ENCODE data around the gene OST4.

Gene OST4

DNA sequence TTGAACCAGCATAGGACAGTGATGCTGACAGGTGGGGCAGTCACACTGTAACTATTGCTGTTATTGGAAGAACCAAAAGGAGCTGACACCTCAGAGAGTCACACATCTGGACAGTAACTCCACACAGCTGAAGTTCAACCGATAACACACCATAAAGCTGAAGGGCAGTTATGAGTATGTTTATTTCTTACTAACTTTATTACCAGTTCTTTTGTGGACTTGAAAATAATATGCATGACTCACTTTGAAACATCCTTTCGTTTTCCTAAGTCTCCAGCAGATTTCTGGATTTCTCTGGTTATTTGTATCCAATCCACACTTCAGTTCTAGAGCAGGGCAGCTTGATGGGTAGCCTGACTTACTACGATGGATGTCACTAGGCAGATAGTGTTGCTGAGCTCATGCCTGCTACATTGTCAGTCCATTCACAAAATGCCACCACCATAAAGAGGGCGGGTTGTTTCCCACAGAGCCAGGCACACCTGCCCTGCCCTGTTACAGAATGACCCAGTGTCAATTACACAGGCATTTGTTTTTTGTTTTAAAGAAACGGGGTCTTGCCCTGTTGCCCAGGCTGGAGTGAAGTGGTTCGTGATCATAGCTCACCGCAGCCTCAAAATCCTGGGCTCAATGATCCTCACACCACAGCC is 28.3 kb downstream of the OST4 start:
- Histone ChIP-seq H3K27me3 (ENCODE audit: control insufficient read depth, insufficient read depth, low read length) (no peaks in the 10 kb centered on the region), H3K9me3 (ENCODE audit: control insufficient read depth, insufficient read depth, low read depth, low read length) (no peaks in the 10 kb centered on the region), H3K36me3 (ENCODE audit: control insufficient read depth, insufficient read depth, low read length) (peaks cover 54% of the 10 kb centered on the region), H3K27ac (ENCODE audit: low read depth, low read length) (no peak overlapping the region), H3K9ac (ENCODE audit: low read length) (no peak overlapping the region), H3K4me1 (ENCODE audit: control insufficient read depth, insufficient read depth, low read length) (no peaks in the 10 kb centered on the region), H3K4me3 (ENCODE audit: low read depth, low read length) (no peak overlapping the region)

DNA sequence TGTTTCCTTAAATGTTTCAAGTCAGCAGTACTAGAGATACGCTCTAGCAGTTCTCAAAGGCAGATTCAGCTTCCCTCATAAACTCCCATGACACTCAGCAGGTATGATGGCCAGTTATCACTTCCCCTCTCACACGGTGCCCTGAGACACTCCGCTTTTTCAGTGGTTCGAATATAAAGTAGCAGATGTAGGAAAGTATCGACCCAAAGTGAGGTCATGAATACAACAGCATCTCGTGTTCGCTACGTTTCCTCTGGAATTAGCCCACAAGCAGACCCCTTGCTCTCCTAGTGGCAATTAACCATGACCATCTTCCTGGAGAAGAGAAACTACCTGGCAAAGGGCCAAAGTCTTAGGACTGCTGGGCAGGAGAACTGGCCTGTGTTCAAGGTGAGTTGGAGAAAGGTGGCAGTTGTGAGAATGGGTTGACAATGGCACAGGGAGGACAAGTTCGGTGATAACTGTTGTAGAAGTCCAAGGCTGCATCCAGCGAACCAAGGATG is 29.2 kb downstream of the OST4 start:
- H3K9ac ChIP-seq (ENCODE audit: low read length), result no peak overlapping the region
- H3K36me3 ChIP-seq (ENCODE audit: control insufficient read depth, insufficient read depth, low read length), result peaks cover 63% of the 10 kb centered on the region
- no peaks in the 10 kb centered on the region for H3K27me3 ChIP-seq (ENCODE audit: control insufficient read depth, insufficient read depth, low read length)
- H3K27ac ChIP-seq (ENCODE audit: low read depth, low read length), result no peak overlapping the region
- H3K4me1 ChIP-seq (ENCODE audit: control insufficient read depth, insufficient read depth, low read length), result no peaks in the 10 kb centered on the region
- no peak overlapping the region for H3K4me3 ChIP-seq (ENCODE audit: low read depth, low read length)
- no peaks in the 10 kb centered on the region for H3K9me3 ChIP-seq (ENCODE audit: control insufficient read depth, insufficient read depth, low read depth, low read length)

DNA sequence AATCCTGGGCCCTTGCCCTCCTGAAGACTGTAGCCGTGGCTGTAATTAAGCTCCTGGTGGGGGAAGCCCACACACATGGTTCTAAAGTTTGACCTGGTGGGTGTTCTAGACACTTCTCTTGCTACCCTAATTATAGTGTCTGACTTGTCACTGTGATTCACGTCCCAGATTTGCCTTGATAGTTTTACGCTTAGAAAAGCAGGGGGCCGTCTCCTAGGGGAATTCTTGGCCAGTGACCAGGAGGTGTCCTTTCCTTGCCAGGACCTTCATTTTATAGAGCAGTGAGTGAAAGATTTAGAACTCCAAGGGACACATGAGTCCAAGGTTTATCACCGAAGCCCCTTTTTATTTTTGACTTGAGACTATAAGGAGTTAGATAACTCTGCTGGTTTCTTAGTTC is 29.7 kb downstream of the OST4 start:
- Histone ChIP-seq H3K9me3 (ENCODE audit: control insufficient read depth, insufficient read depth, low read depth, low read length) (no peaks in the 10 kb centered on the region), H3K36me3 (ENCODE audit: control insufficient read depth, insufficient read depth, low read length) (peaks cover 67% of the 10 kb centered on the region), H3K27me3 (ENCODE audit: control insufficient read depth, insufficient read depth, low read length) (no peaks in the 10 kb centered on the region), H3K9ac (ENCODE audit: low read length) (no peak overlapping the region), H3K27ac (ENCODE audit: low read depth, low read length) (no peak overlapping the region), H3K4me1 (ENCODE audit: control insufficient read depth, insufficient read depth, low read length) (no peaks in the 10 kb centered on the region), H3K4me3 (ENCODE audit: low read depth, low read length) (no peak overlapping the region)

DNA sequence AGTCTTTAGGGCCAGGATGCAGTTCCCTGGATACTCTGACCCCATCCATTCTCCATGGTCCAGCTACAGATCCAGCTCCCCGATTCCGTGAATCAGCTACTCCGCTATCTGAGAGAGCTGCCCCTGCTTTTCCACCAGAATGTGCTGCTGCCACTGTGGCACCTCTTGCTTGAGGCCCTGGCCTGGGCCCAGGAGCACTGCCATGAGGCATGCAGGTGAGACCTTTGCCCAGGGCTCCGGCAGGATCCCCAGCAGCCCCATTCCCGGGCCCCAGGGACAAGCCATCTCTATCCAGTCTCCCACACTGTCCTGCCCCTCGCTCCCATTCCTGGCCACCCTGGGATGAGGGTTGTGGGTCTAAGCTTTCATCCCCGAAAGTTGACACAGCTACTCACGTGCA is 31.2 kb downstream of the OST4 start:
- no peak overlapping the region for H3K27ac ChIP-seq (ENCODE audit: low read depth, low read length)
- peaks cover 82% of the 10 kb centered on the region for H3K36me3 ChIP-seq (ENCODE audit: control insufficient read depth, insufficient read depth, low read length)

DNA sequence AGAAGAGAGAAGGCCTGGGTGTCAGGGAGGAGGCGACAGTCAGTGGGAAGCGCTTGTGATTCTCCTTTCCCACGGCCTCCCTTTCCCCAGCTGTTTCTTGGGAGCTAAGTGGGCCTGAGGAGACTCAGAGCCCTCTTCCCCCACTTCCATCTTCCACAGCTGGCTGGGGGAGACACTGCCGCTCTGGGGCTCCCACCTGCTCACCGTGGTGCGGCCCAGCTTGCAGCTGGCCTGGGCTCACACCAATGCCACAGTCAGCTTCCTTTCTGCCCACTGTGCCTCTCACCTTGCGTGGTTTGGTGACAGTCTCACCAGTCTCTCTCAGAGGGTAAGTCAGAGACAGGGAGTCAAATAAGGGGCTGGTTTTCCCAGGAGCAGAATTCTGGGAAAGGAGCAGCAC is 31.6 kb downstream of the OST4 start:
- Histone ChIP-seq H3K27me3 (ENCODE audit: control insufficient read depth, insufficient read depth, low read length) (no peaks in the 10 kb centered on the region), H3K9ac (ENCODE audit: low read length) (no peak overlapping the region), H3K9me3 (ENCODE audit: control insufficient read depth, insufficient read depth, low read depth, low read length) (no peaks in the 10 kb centered on the region), H3K4me1 (ENCODE audit: control insufficient read depth, insufficient read depth, low read length) (no peaks in the 10 kb centered on the region), H3K36me3 (ENCODE audit: control insufficient read depth, insufficient read depth, low read length) (peaks cover 86% of the 10 kb centered on the region), H3K4me3 (ENCODE audit: low read depth, low read length) (no peak overlapping the region), H3K27ac (ENCODE audit: low read depth, low read length) (no peak overlapping the region)

More for the DNA sequence above, 31.2 kb downstream of the OST4 start:
- Histone ChIP-seq H3K9me3 (ENCODE audit: control insufficient read depth, insufficient read depth, low read depth, low read length) (no peaks in the 10 kb centered on the region), H3K27me3 (ENCODE audit: control insufficient read depth, insufficient read depth, low read length) (no peaks in the 10 kb centered on the region), H3K4me3 (ENCODE audit: low read depth, low read length) (no peak overlapping the region), H3K9ac (ENCODE audit: low read length) (no peak overlapping the region), H3K4me1 (ENCODE audit: control insufficient read depth, insufficient read depth, low read length) (no peaks in the 10 kb centered on the region)

DNA sequence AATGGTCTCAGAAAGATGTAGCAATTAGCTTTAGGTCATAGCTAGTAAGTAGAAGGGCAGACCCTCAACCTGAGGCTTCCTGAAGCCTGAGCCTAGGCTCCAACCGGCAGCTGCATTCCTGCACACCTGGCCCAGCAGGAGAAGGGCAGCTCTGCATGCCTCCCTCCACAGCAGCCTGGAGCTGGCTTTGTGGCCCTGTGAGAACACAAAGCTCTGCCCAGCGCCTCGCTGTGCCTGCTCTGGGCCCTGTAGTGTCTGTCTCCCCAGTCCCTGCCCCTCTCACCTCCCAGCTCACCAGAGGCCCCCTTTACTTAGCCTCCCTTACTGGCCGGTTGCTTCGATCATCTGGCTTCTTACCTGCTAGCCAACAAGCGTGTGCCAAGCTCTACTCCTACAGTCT is 32.0 kb downstream of the OST4 start:
- Histone ChIP-seq H3K4me1 (ENCODE audit: control insufficient read depth, insufficient read depth, low read length) (no peaks in the 10 kb centered on the region), H3K27me3 (ENCODE audit: control insufficient read depth, insufficient read depth, low read length) (no peaks in the 10 kb centered on the region), H3K9ac (ENCODE audit: low read length) (no peak overlapping the region), H3K36me3 (ENCODE audit: control insufficient read depth, insufficient read depth, low read length) (peaks cover 88% of the 10 kb centered on the region), H3K27ac (ENCODE audit: low read depth, low read length) (no peak overlapping the region), H3K4me3 (ENCODE audit: low read depth, low read length) (no peak overlapping the region), H3K9me3 (ENCODE audit: control insufficient read depth, insufficient read depth, low read depth, low read length) (no peaks in the 10 kb centered on the region)

DNA sequence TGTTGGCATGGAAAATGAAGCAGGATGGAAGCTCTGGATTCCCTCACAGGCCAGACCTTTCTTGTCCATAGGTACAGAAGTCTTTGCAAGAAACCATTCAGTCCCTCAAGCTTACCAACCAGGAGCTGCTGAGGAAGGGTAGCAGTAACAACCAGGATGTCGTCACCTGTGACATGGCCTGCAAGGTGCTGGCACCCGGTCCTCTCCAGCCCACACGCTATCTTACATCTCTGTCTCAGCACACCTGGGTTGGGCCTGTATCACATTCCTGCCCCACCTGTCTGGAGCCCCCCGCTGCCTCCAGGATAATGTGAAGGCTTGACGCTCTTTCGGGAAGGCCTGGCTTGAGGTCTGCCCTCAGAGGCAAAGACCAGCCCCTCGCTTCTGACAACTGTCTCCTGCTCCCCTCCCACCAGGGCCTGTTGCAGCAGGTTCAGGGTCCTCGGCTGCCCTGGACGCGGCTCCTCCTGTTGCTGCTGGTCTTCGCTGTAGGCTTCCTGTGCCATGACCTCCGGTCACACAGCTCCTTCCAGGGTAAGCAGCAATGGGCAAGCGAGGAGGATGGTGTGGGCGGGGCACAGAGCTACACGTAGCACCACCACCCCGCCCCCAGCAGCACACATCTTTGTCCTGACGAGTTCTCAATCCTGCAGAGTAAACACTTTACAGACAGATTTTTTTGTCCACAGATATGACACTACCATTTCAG is 32.7 kb downstream of the OST4 start:
- Histone ChIP-seq H3K9me3 (ENCODE audit: control insufficient read depth, insufficient read depth, low read depth, low read length) (no peaks in the 10 kb centered on the region), H3K27me3 (ENCODE audit: control insufficient read depth, insufficient read depth, low read length) (no peaks in the 10 kb centered on the region), H3K4me3 (ENCODE audit: low read depth, low read length) (no peak overlapping the region), H3K4me1 (ENCODE audit: control insufficient read depth, insufficient read depth, low read length) (peaks cover 4% of the 10 kb centered on the region; the same call in 1 of the 2 replicates), H3K9ac (ENCODE audit: low read length) (no peak overlapping the region), H3K36me3 (ENCODE audit: control insufficient read depth, insufficient read depth, low read length) (peaks cover 88% of the 10 kb centered on the region), H3K27ac (ENCODE audit: low read depth, low read length) (no peak overlapping the region)

DNA sequence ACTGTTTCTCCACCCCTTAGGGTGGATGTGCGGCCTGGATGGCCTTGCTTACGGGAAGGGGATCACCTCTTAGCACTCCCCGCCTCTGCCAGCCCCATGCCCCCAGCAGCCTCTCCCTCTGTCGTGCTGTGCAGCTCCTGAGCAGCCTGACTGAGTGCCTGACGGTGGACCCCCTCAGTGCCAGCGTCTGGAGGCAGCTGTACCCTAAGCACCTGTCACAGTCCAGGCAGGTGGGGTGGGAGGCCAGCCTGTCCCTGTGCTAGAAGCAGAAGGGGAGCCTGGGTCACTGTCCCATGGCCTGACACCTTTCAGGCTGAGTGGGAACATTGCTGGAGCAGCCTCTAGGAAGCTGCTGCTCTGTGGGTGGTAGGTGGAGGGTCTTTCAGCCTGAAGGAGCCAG is 33.4 kb downstream of the OST4 start:
- Histone ChIP-seq H3K27ac (ENCODE audit: low read depth, low read length) (no peak overlapping the region), H3K27me3 (ENCODE audit: control insufficient read depth, insufficient read depth, low read length) (no peaks in the 10 kb centered on the region), H3K9ac (ENCODE audit: low read length) (no peak overlapping the region), H3K4me3 (ENCODE audit: low read depth, low read length) (no peak overlapping the region), H3K4me1 (ENCODE audit: control insufficient read depth, insufficient read depth, low read length) (peaks cover 9% of the 10 kb centered on the region), H3K36me3 (ENCODE audit: control insufficient read depth, insufficient read depth, low read length) (peaks cover 84% of the 10 kb centered on the region), H3K9me3 (ENCODE audit: control insufficient read depth, insufficient read depth, low read depth, low read length) (no peaks in the 10 kb centered on the region)

DNA sequence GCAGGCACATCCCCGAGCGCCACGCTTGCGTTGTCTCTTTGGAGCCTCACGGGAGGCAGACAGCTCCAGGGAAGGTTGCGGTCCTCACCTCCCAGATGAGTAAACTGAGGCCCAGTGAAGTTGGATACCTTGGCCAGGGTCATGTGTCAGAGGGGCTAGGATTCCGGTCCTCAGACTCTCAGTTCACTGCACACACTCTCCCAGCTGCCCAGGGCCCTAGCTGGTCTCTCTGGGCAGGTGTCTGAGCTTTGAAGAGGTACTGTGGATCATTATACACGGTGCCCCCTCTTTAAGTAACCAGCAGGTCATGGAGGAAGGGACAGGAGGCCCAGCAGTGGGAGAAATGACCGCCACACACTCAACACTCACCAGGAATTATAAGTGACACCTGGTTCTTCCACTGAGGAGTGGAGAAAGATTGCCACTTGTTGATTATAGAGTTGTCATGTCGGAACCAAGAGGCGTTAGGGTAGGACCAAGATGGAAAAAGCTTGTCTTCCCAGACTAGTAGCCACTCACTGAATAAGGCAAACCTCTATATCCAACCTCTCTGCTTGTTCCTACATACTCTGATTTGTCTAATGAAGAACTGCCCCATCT is 38.1 kb downstream of the OST4 start:
- H3K27ac ChIP-seq (ENCODE audit: low read depth, low read length), result peak overlapping the region; percentile 20; the same call in 1 of the 2 replicates

DNA sequence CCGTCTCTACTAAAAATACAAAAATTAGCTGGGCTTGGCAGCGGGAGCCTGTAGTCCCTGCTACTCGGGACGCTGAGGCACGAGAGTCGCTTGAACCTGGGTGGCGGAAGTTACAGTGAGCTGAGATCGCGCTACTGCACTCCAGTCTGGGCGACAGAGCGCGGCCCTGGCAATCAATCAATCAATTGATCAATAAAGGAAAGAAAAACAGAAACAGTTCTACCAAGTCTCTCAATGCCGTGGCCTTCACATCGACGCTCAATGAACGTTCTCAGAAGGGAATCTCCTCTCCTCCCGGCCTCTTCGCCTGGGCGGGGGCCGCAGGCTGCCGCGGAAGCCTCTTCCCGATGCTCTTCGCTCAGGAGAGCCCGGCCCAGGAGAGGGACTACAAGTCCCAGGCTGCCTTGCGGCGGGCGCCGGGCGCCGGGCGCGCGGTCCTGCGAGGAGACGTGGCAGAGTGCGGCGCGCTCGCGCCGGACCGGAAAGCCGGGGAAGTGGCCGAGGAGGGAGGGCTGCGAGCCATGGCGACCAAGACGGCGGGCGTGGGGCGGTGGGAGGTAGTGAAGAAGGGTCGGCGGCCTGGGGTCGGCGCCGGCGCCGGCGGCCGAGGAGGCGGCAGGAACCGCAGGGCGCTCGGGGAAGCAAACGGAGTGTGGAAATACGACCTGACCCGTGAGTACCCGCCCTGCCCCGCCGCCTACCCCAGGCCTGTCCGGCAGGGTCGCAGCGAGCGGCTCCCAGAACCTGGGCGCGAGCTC is 38.8 kb downstream of the OST4 start, which contains the start of gene TMEM214:
TMEM214 (plus strand) TSS at position 471 of the 758 bp plus-strand sequence; CDS start at position 522, 51 bp downstream.
- Histone ChIP-seq H3K4me1 (ENCODE audit: control insufficient read depth, insufficient read depth, low read length) (peaks cover 11% of the 10 kb centered on the region), H3K9me3 (ENCODE audit: control insufficient read depth, insufficient read depth, low read depth, low read length) (no peaks in the 10 kb centered on the region), H3K9ac (ENCODE audit: low read length) (peak within 1 kb of the TSS; percentile 85), H3K27ac (ENCODE audit: low read depth, low read length) (peak within 1 kb of the TSS; percentile 20; the same call in 1 of the 2 replicates), H3K4me3 (ENCODE audit: low read depth, low read length) (peak within 1 kb of the TSS; percentile 94), H3K36me3 (ENCODE audit: control insufficient read depth, insufficient read depth, low read length) (peaks cover 45% of the 10 kb centered on the region), H3K27me3 (ENCODE audit: control insufficient read depth, insufficient read depth, low read length) (no peaks in the 10 kb centered on the region)

More for the DNA sequence above, 38.1 kb downstream of the OST4 start:
- Histone ChIP-seq H3K4me1 (ENCODE audit: control insufficient read depth, insufficient read depth, low read length) (peaks cover 11% of the 10 kb centered on the region), H3K9me3 (ENCODE audit: control insufficient read depth, insufficient read depth, low read depth, low read length) (no peaks in the 10 kb centered on the region), H3K4me3 (ENCODE audit: low read depth, low read length) (peak overlapping the region; percentile 94), H3K36me3 (ENCODE audit: control insufficient read depth, insufficient read depth, low read length) (peaks cover 50% of the 10 kb centered on the region), H3K9ac (ENCODE audit: low read length) (peak overlapping the region; percentile 85), H3K27me3 (ENCODE audit: control insufficient read depth, insufficient read depth, low read length) (no peaks in the 10 kb centered on the region)

All from HUES6 (cell line).